H1 (cell line): Measurements from ENCODE around the gene EPB41L4A. TPM values are rescaled to one million over a fixed set of nuclear protein-coding genes. Genes with fewer than 3 reads are reported as not detected.

Experiments
- CTCF ChIA-PET: fragments of 300-600 bp; sonication (Branson Sonifier 250); formaldehyde crosslinking; loops from one replicate; lab custom pipeline; 2021; ENCODE audit not compliant: partially characterized antibody; lab: Charles Lee
- POLR2A ChIA-PET: fragments of 300-600 bp; sonication (Branson Sonifier 250); formaldehyde crosslinking; loops from one replicate; lab custom pipeline; 2021; ENCODE audit warnings: inconsistent platforms; ENCODE audit not compliant: partially characterized antibody; lab: Charles Lee
- DNase-seq, 2 experiments: peaks; one replicate each; pipeline versions ENCODE4 v3.0.0 to v3.0.0-alpha.2; 2010 to 2022; ENCODE audit warnings: low spot score in 2 of 2, low read depth in 1 of 2, mixed read lengths in 1 of 2
- FAIRE-seq: peaks from 2 replicates; lab custom pipeline; 2011; peaks lifted over from hg19 to GRCh38; lab: Jason Lieb, UNC
- H2AFZ ChIP-seq: 2 replicates; pipeline ENCODE4 v1.8.1; 2012; ENCODE audit warnings: low read length, inconsistent platforms
- H2AK5ac ChIP-seq: 2 replicates; pipeline ENCODE4 v1.6.1; 2013; ENCODE audit warnings: low read depth, low read length
- H2BK120ac ChIP-seq: replicated peaks from 2 replicates; pipeline ENCODE3; 2013; ENCODE audit warnings: low read depth, low read length, inconsistent platforms
- H2BK12ac ChIP-seq: 2 replicates; pipeline ENCODE4 v1.6.1; 2013; ENCODE audit warnings: low read depth, low read length
- H2BK15ac ChIP-seq: 2 replicates; pipeline ENCODE4 v1.6.1; 2013; ENCODE audit warnings: low read length
- H2BK20ac ChIP-seq: 2 replicates; pipeline ENCODE4 v1.6.1; 2013; ENCODE audit warnings: low read length
- H2BK5ac ChIP-seq: 2 replicates; pipeline ENCODE4 v1.6.1; 2013; ENCODE audit warnings: low read depth, low read length
- H3K14ac ChIP-seq: 2 replicates; pipeline ENCODE4 v1.6.1; 2013; ENCODE audit warnings: inconsistent platforms; ENCODE audit not compliant: insufficient read length
- H3K18ac ChIP-seq: 2 replicates; pipeline ENCODE4 v1.6.1; 2013; ENCODE audit warnings: low read length; ENCODE audit errors: extremely low read depth
- H3K23ac ChIP-seq: 2 replicates; pipeline ENCODE4 v1.6.1; 2013; ENCODE audit warnings: inconsistent platforms; ENCODE audit not compliant: insufficient read length
- H3K23me2 ChIP-seq: 2 replicates; pipeline ENCODE4 v1.6.1; 2013; ENCODE audit warnings: low read depth, low read length
- H3K27ac ChIP-seq: 2 replicates; pipeline ENCODE4 v1.6.1; 2011; ENCODE audit warnings: low read depth, low read length, inconsistent platforms
- H3K27me3 ChIP-seq, 4 experiments: replicated peaks in 1 of 4; 1 replicate in 1 of 4; 2 replicates in 3 of 4; pipeline versions ENCODE4 v1.6.1 to v1.8.1; 2011 to 2013; ENCODE audit warnings: low read length in 3 of 4, mild to moderate bottlenecking in 3 of 4, inconsistent platforms in 2 of 4, mixed read lengths in 2 of 4, moderate library complexity in 1 of 4; ENCODE audit not compliant: control insufficient read depth in 3 of 4, insufficient read depth in 3 of 4; ENCODE audit errors: extremely low read depth in 1 of 4
- H3K36me3 ChIP-seq, 4 experiments: 2 replicates each; pipeline versions ENCODE4 v1.6.1 to v1.8.1; 2011 to 2013; ENCODE audit warnings: mild to moderate bottlenecking in 4 of 4, low read length in 3 of 4, moderate library complexity in 2 of 4, control low read depth in 1 of 4, inconsistent platforms in 1 of 4; ENCODE audit not compliant: insufficient read depth in 4 of 4, control insufficient read depth in 2 of 4
- H3K4ac ChIP-seq: replicated peaks from 2 replicates; pipeline ENCODE3; 2013; ENCODE audit warnings: low read length, low read depth, mixed read lengths, inconsistent platforms; ENCODE audit not compliant: insufficient read length
- H3K4me1 ChIP-seq, 4 experiments: replicated peaks in 1 of 4; 1 replicate in 1 of 4; 2 replicates in 3 of 4; pipeline versions ENCODE4 v1.6.1 to v1.8.1; 2011 to 2013; ENCODE audit warnings: low read length in 3 of 4, inconsistent platforms in 2 of 4, mixed read lengths in 1 of 4; ENCODE audit not compliant: insufficient read depth in 4 of 4, control insufficient read depth in 3 of 4
- H3K4me2 ChIP-seq, 2 experiments: 2 replicates each; pipeline versions ENCODE4 v1.6.1 to v1.8.1; 2011 to 2013; ENCODE audit warnings: low read depth in 2 of 2, low read length in 2 of 2, control low read depth in 1 of 2, inconsistent platforms in 1 of 2, mild to moderate bottlenecking in 1 of 2; ENCODE audit not compliant: insufficient read depth in 1 of 2
- H3K4me3 ChIP-seq, 4 experiments: fragments of 200-600, 300-600 bp in 1 of 4; sonication (generic), shearing (Covaris generic), sonication (Bioruptor Twin) in 1 of 4; 2 replicates each; pipeline versions ENCODE4 v1.5.1 to v1.8.1; 2011 to 2016; ENCODE audit warnings: low read length in 4 of 4, low read depth in 3 of 4, control low read depth in 2 of 4, inconsistent platforms in 2 of 4, mild to moderate bottlenecking in 2 of 4, mixed read lengths in 1 of 4, moderate library complexity in 1 of 4; ENCODE audit not compliant: insufficient read depth in 2 of 4; ENCODE audit errors: extremely low read depth in 1 of 4
- H3K56ac ChIP-seq: replicated peaks from 2 replicates; pipeline ENCODE3; 2013; ENCODE audit warnings: low read depth, mild to moderate bottlenecking, mixed read lengths, low read length, inconsistent platforms; ENCODE audit not compliant: insufficient read length
- H3K79me1 ChIP-seq: 2 replicates; pipeline ENCODE4 v1.6.1; 2013; ENCODE audit warnings: low read depth, low read length, control low read depth
- H3K79me2 ChIP-seq, 2 experiments: 2 replicates each; pipeline versions ENCODE4 v1.6.1 to v1.8.1; 2012 to 2013; ENCODE audit warnings: low read length in 2 of 2, mild to moderate bottlenecking in 2 of 2, inconsistent platforms in 1 of 2; ENCODE audit not compliant: insufficient read depth in 2 of 2, control insufficient read depth in 1 of 2
- H3K9ac ChIP-seq, 4 experiments: replicated peaks in 1 of 4; 1 replicate in 1 of 4; 2 replicates in 3 of 4; pipeline versions ENCODE4 v1.6.1 to v1.8.1; 2011 to 2013; ENCODE audit warnings: low read depth in 3 of 4, low read length in 3 of 4, control low read depth in 2 of 4, mild to moderate bottlenecking in 2 of 4, moderate library complexity in 2 of 4, inconsistent platforms in 1 of 4; ENCODE audit errors: extremely low read depth in 1 of 4
- H3K9me3 ChIP-seq, 2 experiments: 2 replicates each; pipeline versions ENCODE4 v1.6.1 to v1.8.1; 2012 to 2013; ENCODE audit warnings: mild to moderate bottlenecking in 2 of 2, moderate library complexity in 2 of 2, control low read depth in 1 of 2, inconsistent platforms in 1 of 2, low read depth in 1 of 2, low read length in 1 of 2, mixed read lengths in 1 of 2; ENCODE audit not compliant: insufficient read depth in 2 of 2
- H4K20me1 ChIP-seq, 2 experiments: replicated peaks in 1 of 2; 2 replicates each; pipeline versions ENCODE3 to v1.8.1; 2011 to 2013; ENCODE audit warnings: inconsistent platforms in 2 of 2, low read length in 2 of 2, mild to moderate bottlenecking in 1 of 2; ENCODE audit not compliant: insufficient read depth in 2 of 2, control insufficient read depth in 1 of 2
- H4K5ac ChIP-seq: 2 replicates; pipeline ENCODE4 v1.6.1; 2013; ENCODE audit warnings: low read length, low read depth, mixed read lengths, inconsistent platforms; ENCODE audit not compliant: insufficient read length
- H4K8ac ChIP-seq: 2 replicates; pipeline ENCODE4 v1.8.0; 2013; ENCODE audit warnings: mild to moderate bottlenecking, moderate library complexity, low read length, inconsistent platforms; ENCODE audit not compliant: insufficient read depth; ENCODE audit errors: extremely low read depth
- H4K91ac ChIP-seq: replicated peaks from 2 replicates; pipeline ENCODE3; 2013; ENCODE audit warnings: low read length, mixed read lengths, inconsistent platforms; ENCODE audit not compliant: insufficient read length
- CBX8 ChIP-seq: fragments of 300-800, 300-1000 bp; sonication (generic); IDR thresholded peaks from 2 replicates; pipeline ENCODE4 v1.7.1; 2016; ENCODE audit warnings: low read depth, low read length, borderline replicate concordance
- CREB1 ChIP-seq: IDR thresholded peaks from 2 replicates; pipeline ENCODE4 v1.6.1; 2012; ENCODE audit warnings: inconsistent platforms
- KDM1A ChIP-seq: fragments of 200-600, 300-600 bp; sonication (generic); IDR thresholded peaks from 2 replicates; pipeline ENCODE4 v1.7.1; 2016; ENCODE audit warnings: mild to moderate bottlenecking, low read length, borderline replicate concordance
- POLR2A ChIP-seq, 2 experiments: IDR thresholded peaks; 1 replicate in 1 of 2; 2 replicates in 1 of 2; pipeline ENCODE4 v1.6.1; 2011; ENCODE audit warnings: low read depth in 2 of 2, low read length in 2 of 2, mild to moderate bottlenecking in 2 of 2; ENCODE audit errors: control extremely low read depth in 1 of 2
- SP1 ChIP-seq: IDR thresholded peaks from 2 replicates; pipeline ENCODE4 v1.6.1; 2011; ENCODE audit warnings: low read depth, low read length
- TAF7 ChIP-seq: optimal IDR thresholded peaks from 2 replicates; pipeline ENCODE3; 2011; ENCODE audit warnings: low read depth, mild to moderate bottlenecking, inconsistent platforms, low read length, moderate library complexity, borderline replicate concordance
- TBP ChIP-seq: IDR thresholded peaks from 2 replicates; pipeline ENCODE4 v1.6.1; 2011; ENCODE audit warnings: low read depth, low read length, improper control_type of control experiment
- WGBS, 2 experiments: shearing (Covaris generic) in 1 of 2; methylation state at CpG; one replicate each; pipeline versions ENCODE4 v1.1.6 to v1.1.7; 2013 to 2015; ENCODE audit warnings: low lambda C conversion rate in 2 of 2, mixed read lengths in 2 of 2, inconsistent platforms in 1 of 2, low coverage in 1 of 2, missing lambda C conversion rate in 1 of 2; ENCODE audit not compliant: insufficient replicate concordance in 2 of 2, insufficient coverage in 1 of 2, insufficient read length in 1 of 2; ENCODE audit errors: extremely low coverage in 1 of 2, missing lambda C conversion rate in 1 of 2; 5-methylcytosine and 5-hydroxymethylcytosine counted together
- polyA plus RNA-seq, 7 experiments: library from polyadenylated mRNA; depleted of rRNA in 3 of 7; stranded (reverse) in 5 of 7; unstranded in 2 of 7; fragments of >200 nt in 5 of 7; fragments of 200-250 nt in 2 of 7; gene quantifications; 1 replicate in 5 of 7; 2 replicates in 1 of 7; 4 replicates in 1 of 7; pipeline versions ENCODE4 v1.2.1 to v1.2.3, GENCODE V29; 2011 to 2013; ENCODE audit warnings: missing spikeins in 2 of 7, mixed read lengths in 2 of 7
- total RNA-seq: library from RNA; stranded (reverse); fragmentation: NEBNext Ultra II Directional; extraction: Animal tissue kit (Norgen Biotek cat#: 25700); gene quantifications from 2 replicates; pipeline ENCODE4 v1.2.1, GENCODE V29; 2021

The EPB41L4A gene
- total and polyA plus RNA-seq, 2 of the 8 experiments (the other 6 are each of a cell fraction or from before 2014, with no cell fraction given), result 1.6 to 4.6 TPM

DNA sequence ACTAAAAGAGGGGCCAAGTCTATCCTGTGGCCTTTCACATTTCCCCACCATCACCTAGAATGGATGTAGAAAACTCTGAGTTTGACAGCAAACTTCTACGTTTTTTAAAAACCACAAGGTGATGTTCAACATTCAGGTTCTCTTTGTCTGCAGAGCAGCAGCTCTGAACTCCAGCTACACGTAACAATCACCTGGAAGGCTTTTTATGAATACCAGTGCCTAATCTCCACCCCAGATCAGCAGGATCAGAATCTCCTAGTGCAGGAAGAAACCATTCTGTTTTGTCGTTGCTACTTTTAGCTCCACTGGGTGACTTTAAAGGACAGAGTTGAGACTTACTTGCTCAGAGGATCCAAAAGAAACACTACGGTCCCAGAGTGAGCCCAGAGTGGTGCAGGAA lies 44.3 kb downstream of the EPB41L4A start:
- CTCF ChIA-PET, result interaction anchor here (3.0 to 3.5 kb wide), 2 partner anchors 8 to 118 kb away, joined by 11 to 14 read pairs; no protein-coding TSS in a partner anchor
- H3K23ac ChIP-seq, result no peak overlapping the region
- no peak overlapping the region for H4K5ac ChIP-seq
- H3K9me3 ChIP-seq, result no peaks in the 10 kb centered on the region
- DNase-seq, result no peak
- no peak overlapping the region for H3K9ac ChIP-seq
- no peak overlapping the region for H2BK120ac ChIP-seq
- no peak overlapping the region for H3K4ac ChIP-seq
- no peak overlapping the region for H2BK15ac ChIP-seq
- no peak overlapping the region for H4K91ac ChIP-seq
- no peak overlapping the region for H3K27ac ChIP-seq
- FAIRE-seq, result no peak
- no peaks in the 10 kb centered on the region for H3K79me2 ChIP-seq
- no peaks in the 10 kb centered on the region for H3K36me3 ChIP-seq
- no peak overlapping the region for H2AFZ ChIP-seq
- no peaks in the 10 kb centered on the region for H3K4me1 ChIP-seq
- no peaks in the 10 kb centered on the region for H3K27me3 ChIP-seq
- H4K8ac ChIP-seq, result no peak overlapping the region; the same call in 1 of the 2 replicates
- 78% methylated on average over 4 of the region's 4 CpGs; no CpG with 5 or more reads in 1 of the 2 experiments for WGBS, 2 experiments
- no peak overlapping the region for H2BK5ac ChIP-seq
- no peak overlapping the region for H3K4me2 ChIP-seq
- no peak overlapping the region for H3K14ac ChIP-seq
- H4K20me1 ChIP-seq, result peaks cover 0 to 1% of the 10 kb centered on the region in 2 experiments
- no peak overlapping the region for H2BK12ac ChIP-seq
- H3K18ac ChIP-seq, result no peak overlapping the region
- H3K4me3 ChIP-seq, result no peak overlapping the region
- TF ChIP-seq TAF7, result peak; percentile 81
- no peak for TF ChIP-seq SP1
- no peak for TF ChIP-seq CREB1
- no peak for TF ChIP-seq CBX8
- peak in 1 of 2 experiments; percentile 42; a peak in 1 of 3 replicates for TF ChIP-seq POLR2A (IDR thresholded peaks at IDR 0.05; ENCODE audit: control extremely low read depth in 1 of 2, low read depth in 2 of 2, low read length in 2 of 2)
- TF ChIP-seq KDM1A, result no peak
- TF ChIP-seq TBP, result 0 out of 2 replicates have a peak, but pooled peaks have one; percentile 13
- no peak overlapping the region for H2AK5ac ChIP-seq
- POLR2A ChIA-PET, result no interaction called here
- H3K79me1 ChIP-seq, result no peaks in the 10 kb centered on the region
- no peaks in the 10 kb centered on the region for H3K23me2 ChIP-seq
- H3K56ac ChIP-seq, result no peak overlapping the region
- H2BK20ac ChIP-seq, result no peak overlapping the region
